ENCODE measurements around the gene ATF1.

The ATF1 gene

DNA sequence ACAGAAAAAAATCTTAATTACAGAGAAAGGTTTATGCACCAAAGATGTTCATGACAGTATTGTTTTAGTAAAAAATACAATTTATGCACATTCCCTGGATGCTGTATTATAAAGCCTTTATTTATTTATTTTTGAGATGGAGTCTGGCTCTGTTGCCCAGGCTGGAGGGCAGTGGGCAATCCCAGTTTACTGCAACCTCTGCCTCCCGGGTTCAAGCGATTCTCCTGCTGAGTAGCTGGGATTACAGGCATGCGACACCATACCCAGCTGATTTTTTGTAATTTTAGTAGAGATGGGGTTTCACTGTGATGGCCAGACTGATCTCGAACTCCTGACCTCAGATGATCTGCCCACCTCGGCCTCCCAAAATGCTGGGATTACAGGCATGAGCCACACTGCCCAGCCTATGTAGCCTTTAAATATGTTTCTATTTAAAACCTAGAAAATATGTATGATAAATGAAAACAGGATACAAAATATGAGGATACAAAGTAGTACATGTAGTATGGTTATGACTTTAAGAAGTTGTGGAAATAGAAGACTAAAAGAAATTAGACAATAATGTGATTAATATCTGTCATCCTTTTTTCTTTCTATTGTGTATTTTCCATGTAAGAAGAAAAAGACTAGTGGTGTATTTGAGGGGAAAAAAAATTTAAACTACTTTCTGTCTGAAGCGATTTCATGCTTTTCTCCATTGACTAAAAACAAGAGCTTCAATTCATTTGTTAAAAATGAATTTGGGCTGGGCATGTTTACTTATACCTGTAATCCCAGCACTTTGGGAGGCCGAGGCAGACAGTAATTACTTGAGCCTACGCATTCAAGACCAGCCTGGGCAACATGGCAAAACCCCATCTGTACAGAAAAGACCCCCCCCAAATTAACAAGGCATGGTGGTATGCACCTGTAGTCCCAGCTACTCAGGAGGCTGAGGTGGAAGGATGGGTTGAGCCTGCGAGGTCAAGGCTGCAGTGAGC, 13.1 kb downstream of the ATF1 start:
- H3K27ac ChIP-seq (ENCODE audit: low read length): no peak overlapping the region
- H3K36me3 ChIP-seq (ENCODE audit: control insufficient read depth in 2 of 2, insufficient read depth in 2 of 2, low read length in 2 of 2): peaks cover 2 to 7% of the 10 kb centered on the region in 2 donors
- H3K4me3 ChIP-seq (ENCODE audit: low read length in 2 of 2): no peak overlapping the region
- no peaks in the 10 kb centered on the region for H3K27me3 ChIP-seq (ENCODE audit: control insufficient read depth in 1 of 2, insufficient read depth in 2 of 2, low read length in 2 of 2)
- H3K4me1 ChIP-seq (ENCODE audit: control insufficient read depth, insufficient read depth, low read length): no peaks in the 10 kb centered on the region
- no peak overlapping the region for H3K9ac ChIP-seq (ENCODE audit: low read length in 2 of 2)
- no peaks in the 10 kb centered on the region for H3K9me3 ChIP-seq (ENCODE audit: control insufficient read depth in 2 of 2, low read length in 2 of 2)

DNA sequence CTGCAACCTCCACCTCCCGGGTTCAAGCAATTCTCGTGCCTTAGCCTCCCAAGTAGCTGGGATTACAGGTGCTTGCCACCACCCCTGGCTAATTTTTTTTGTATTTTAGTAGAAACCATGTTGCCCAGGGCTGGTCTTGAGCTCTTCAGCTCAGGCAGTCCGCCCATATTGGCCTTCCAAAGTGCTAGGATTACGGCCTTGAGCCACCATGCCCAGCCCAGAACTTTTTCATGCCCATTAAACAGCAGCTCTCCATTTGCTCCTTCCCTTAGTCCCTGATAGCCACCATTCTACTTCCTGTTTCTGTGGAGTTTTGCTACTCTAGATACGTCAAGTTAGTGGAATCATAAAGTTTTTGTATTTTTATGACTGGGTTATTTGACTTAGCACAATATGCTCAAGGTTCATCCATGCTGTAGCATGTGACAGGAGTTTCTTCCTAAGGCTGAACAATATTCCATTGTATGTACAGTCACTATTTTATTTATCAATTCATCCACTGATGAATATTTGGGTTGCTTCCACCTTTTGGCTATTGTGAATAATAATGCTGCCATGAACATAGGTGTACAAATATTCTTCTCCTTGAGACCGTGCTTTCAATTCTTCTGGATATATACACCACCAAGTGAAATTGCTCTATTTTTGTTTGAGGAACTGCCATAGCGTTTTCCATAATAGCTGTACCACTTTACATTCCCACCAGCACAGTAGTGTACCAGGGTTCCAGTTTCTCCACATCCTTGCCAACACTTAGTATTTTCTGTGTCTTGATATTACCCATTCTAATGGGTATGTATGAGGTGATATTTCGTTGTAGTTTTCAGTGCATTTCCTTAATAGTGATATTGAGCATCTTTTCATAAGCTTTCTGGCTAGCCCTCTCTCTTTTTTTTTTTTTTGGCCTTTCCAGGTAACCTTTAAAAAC, 15.0 kb downstream of the ATF1 start:
- Histone ChIP-seq H3K9me3 (ENCODE audit: control insufficient read depth in 2 of 2, low read length in 2 of 2) (no peaks in the 10 kb centered on the region), H3K9ac (ENCODE audit: low read length in 2 of 2) (no peak overlapping the region), H3K36me3 (ENCODE audit: control insufficient read depth in 2 of 2, insufficient read depth in 2 of 2, low read length in 2 of 2) (peaks cover 2 to 4% of the 10 kb centered on the region in 2 donors), H3K4me3 (ENCODE audit: low read length in 2 of 2) (no peak overlapping the region), H3K4me1 (ENCODE audit: control insufficient read depth, insufficient read depth, low read length) (no peaks in the 10 kb centered on the region), H3K27ac (ENCODE audit: low read length) (no peak overlapping the region), H3K27me3 (ENCODE audit: control insufficient read depth in 1 of 2, insufficient read depth in 2 of 2, low read length in 2 of 2) (no peaks in the 10 kb centered on the region)

DNA sequence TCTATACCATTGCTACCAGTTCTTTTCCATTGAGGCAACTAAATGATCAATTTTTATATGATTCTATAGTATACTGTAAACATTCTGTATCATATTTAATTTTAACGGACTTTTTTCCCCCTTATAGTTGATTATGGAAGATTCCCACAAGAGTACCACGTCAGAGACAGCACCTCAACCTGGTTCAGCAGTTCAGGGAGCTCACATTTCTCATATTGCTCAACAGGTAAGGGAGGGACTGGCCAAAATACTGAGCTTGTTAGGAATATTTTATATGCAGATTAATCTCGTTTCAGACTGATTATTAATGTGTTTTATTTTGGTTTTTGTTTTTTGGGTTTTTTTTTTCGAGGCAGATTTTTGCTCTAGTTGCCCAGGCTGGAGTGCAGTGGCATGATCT, 16.1 kb downstream of the ATF1 start:
- H3K9me3 ChIP-seq (ENCODE audit: control insufficient read depth in 2 of 2, low read length in 2 of 2): no peaks in the 10 kb centered on the region
- H3K4me3 ChIP-seq (ENCODE audit: low read length in 2 of 2): no peak overlapping the region
- H3K4me1 ChIP-seq (ENCODE audit: control insufficient read depth, insufficient read depth, low read length): no peaks in the 10 kb centered on the region
- peaks cover 2 to 4% of the 10 kb centered on the region in 2 donors for H3K36me3 ChIP-seq (ENCODE audit: control insufficient read depth in 2 of 2, insufficient read depth in 2 of 2, low read length in 2 of 2)
- no peak overlapping the region for H3K27ac ChIP-seq (ENCODE audit: low read length)
- H3K9ac ChIP-seq (ENCODE audit: low read length in 2 of 2): no peak overlapping the region
- H3K27me3 ChIP-seq (ENCODE audit: control insufficient read depth in 1 of 2, insufficient read depth in 2 of 2, low read length in 2 of 2): no peaks in the 10 kb centered on the region

DNA sequence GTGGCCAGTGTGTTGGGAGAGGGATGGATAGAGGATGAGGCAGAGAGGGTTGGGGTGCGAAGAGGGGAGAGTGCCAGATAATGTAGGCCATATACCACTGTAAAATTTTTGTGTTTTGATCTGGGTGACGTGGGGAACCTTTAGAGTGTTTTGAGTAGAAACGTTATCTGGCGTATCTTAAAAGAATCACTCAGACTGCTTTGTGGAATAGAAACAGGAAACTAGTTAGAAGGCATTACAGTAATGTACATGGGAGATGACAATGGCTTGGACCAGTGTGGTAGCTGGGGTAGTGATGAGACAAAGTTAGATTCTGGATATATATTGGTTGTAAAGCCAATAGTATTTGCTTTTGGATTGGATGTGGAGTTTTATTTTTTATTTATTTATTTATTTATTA, 20.6 kb downstream of the ATF1 start:
- H3K27me3 ChIP-seq (ENCODE audit: control insufficient read depth in 1 of 2, insufficient read depth in 2 of 2, low read length in 2 of 2): no peaks in the 10 kb centered on the region
- H3K4me3 ChIP-seq (ENCODE audit: low read length in 2 of 2): no peak overlapping the region
- peaks cover 3 to 4% of the 10 kb centered on the region in 2 donors for H3K36me3 ChIP-seq (ENCODE audit: control insufficient read depth in 2 of 2, insufficient read depth in 2 of 2, low read length in 2 of 2)
- no peaks in the 10 kb centered on the region for H3K4me1 ChIP-seq (ENCODE audit: control insufficient read depth, insufficient read depth, low read length)
- H3K9ac ChIP-seq (ENCODE audit: low read length in 2 of 2): no peak overlapping the region
- no peaks in the 10 kb centered on the region for H3K9me3 ChIP-seq (ENCODE audit: control insufficient read depth in 2 of 2, low read length in 2 of 2)
- H3K27ac ChIP-seq (ENCODE audit: low read length): no peak overlapping the region

DNA sequence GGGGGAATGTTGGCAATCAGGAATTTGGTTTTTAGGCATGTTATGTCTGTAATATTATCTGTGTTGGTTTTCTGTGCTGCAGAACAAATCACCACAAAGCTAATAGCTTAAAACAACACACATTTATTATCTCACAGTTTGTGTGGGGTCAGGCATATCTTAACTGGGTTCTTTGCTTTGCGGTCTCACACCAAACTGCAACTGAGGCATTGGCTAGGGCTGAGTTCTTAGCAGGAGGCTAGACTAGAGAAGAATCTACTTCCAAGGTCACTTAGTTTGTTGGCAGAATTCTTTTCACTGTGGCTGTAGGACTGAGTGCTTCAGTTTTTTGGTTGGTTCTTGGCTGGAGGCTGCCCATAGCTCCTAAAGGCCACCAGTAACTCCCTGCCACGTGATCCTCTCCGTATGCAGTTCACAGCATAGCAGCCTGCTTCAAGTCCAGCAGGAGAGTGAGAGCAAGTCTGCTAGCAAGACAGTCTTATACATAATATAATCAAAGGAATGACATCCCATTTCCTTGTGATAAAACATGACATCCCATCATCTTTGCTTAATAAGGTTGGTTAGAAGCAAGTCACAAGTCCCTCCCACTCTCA, 21.6 kb downstream of the ATF1 start:
- Histone ChIP-seq H3K27ac (ENCODE audit: low read length) (no peak overlapping the region), H3K27me3 (ENCODE audit: control insufficient read depth in 1 of 2, insufficient read depth in 2 of 2, low read length in 2 of 2) (no peaks in the 10 kb centered on the region), H3K9ac (ENCODE audit: low read length in 2 of 2) (no peak overlapping the region), H3K36me3 (ENCODE audit: control insufficient read depth in 2 of 2, insufficient read depth in 2 of 2, low read length in 2 of 2) (peaks cover 3 to 4% of the 10 kb centered on the region in 2 donors), H3K4me1 (ENCODE audit: control insufficient read depth, insufficient read depth, low read length) (no peaks in the 10 kb centered on the region), H3K4me3 (ENCODE audit: low read length in 2 of 2) (no peak overlapping the region), H3K9me3 (ENCODE audit: control insufficient read depth in 2 of 2, low read length in 2 of 2) (no peaks in the 10 kb centered on the region)

DNA sequence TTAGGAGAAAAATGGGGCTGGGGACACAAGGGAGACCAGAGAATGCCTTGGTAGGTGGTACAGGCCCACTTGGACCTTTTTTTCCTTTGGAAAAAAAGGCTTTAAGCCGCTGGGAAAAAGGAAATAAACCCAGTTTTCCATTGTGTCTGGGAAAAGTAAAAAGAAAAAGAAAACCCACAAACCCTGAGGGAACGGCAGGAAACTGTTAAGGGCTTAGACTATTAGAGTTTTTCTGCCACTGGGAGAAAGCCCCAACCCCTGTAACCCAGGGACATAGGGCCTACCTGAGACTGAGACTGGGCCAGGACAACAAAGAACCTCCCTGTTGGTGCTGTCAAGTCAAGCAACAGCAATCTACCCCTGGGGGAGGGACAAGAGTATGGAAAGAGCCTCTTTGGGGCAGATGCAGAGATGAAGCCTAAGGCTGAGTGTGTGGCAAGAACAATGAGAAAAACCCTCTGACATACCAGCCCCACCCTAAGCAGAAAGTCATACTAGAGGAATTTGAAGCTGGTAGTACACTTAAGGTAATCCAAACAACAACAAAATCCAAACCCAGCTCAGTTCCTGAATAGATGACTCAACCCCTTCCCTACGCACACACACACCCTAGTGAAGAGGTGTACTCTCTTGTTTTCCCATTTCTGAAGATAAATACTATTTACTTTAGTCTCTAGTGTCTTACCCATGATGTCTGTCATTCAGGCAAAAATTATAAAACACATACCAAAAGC, 22.8 kb downstream of the ATF1 start:
- H3K4me3 ChIP-seq (ENCODE audit: low read length in 2 of 2): no peak overlapping the region
- H3K36me3 ChIP-seq (ENCODE audit: control insufficient read depth in 2 of 2, insufficient read depth in 2 of 2, low read length in 2 of 2): peaks cover 0 to 2% of the 10 kb centered on the region in 2 donors
- no peak overlapping the region for H3K9ac ChIP-seq (ENCODE audit: low read length in 2 of 2)
- H3K4me1 ChIP-seq (ENCODE audit: control insufficient read depth, insufficient read depth, low read length): no peaks in the 10 kb centered on the region
- H3K9me3 ChIP-seq (ENCODE audit: control insufficient read depth in 2 of 2, low read length in 2 of 2): no peaks in the 10 kb centered on the region
- H3K27me3 ChIP-seq (ENCODE audit: control insufficient read depth in 1 of 2, insufficient read depth in 2 of 2, low read length in 2 of 2): no peaks in the 10 kb centered on the region
- H3K27ac ChIP-seq (ENCODE audit: low read length): no peak overlapping the region

DNA sequence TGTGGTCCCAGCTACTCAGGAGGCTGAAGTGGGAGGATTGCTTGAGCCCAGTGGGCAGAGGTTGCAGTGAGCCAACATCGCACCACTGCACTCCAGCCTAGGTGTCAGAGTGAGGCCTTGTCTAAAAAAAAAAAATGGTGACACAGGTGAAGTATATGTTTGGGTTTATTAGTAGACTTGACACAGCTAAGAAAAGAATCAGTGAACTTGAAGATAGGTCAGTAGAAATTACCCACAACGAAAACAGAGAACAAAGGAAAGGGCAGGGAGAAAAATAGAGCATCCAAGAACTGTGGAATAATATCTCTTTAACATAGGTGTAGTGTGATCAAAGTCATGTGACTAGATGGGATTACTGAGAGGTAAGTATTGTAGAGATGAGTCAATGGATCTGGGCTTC, 23.7 kb downstream of the ATF1 start:
- Histone ChIP-seq H3K4me3 (ENCODE audit: low read length in 2 of 2) (no peak overlapping the region), H3K36me3 (ENCODE audit: control insufficient read depth in 2 of 2, insufficient read depth in 2 of 2, low read length in 2 of 2) (peaks cover 0 to 2% of the 10 kb centered on the region in 2 donors), H3K27ac (ENCODE audit: low read length) (no peak overlapping the region)

DNA sequence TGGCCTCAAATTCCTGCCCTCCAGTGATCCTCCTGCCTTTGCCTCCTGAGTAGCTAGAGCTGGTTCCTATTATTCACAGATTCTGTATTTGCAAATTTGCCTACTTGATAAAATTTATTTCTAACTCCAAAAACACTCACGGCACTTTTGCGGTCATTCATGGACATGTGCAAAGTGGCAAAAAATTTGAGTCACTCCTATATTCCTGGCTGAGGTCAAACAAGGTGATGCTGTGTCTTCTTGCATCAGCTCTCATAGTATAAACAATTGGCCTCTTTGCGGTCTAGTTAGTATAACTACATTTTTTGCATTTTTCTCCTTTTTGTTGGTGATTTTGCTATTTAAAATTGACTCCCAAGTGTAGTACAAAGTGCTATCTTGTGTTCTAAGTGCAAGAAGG, 24.7 kb downstream of the ATF1 start:
- Histone ChIP-seq H3K27ac (ENCODE audit: low read length) (no peak overlapping the region), H3K9me3 (ENCODE audit: control insufficient read depth in 2 of 2, low read length in 2 of 2) (no peaks in the 10 kb centered on the region)

More for the DNA sequence above, 23.7 kb downstream of the ATF1 start:
- Histone ChIP-seq H3K27me3 (ENCODE audit: control insufficient read depth in 1 of 2, insufficient read depth in 2 of 2, low read length in 2 of 2) (no peaks in the 10 kb centered on the region), H3K9ac (ENCODE audit: low read length in 2 of 2) (no peak overlapping the region), H3K4me1 (ENCODE audit: control insufficient read depth, insufficient read depth, low read length) (no peaks in the 10 kb centered on the region), H3K9me3 (ENCODE audit: control insufficient read depth in 2 of 2, low read length in 2 of 2) (no peaks in the 10 kb centered on the region)

DNA sequence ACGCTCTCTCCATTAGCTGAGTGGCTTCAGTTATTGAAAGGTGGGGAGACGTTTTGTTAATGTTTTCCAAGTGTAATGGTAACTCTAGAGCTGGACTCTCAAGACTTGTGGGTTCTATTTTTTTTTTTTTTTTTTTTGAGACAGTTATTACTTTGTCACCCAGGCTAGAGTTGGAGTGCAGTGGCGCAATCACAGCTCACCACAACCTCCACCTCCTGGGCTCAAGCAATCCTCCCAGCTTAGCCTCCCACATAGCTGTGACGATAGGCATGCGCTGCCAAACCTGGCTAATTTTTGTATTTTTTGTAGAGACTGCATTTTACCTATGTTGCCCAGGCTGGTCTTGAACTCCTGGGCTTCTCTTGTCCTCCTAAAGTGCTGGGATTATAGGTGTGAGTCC, 26.2 kb downstream of the ATF1 start:
- peaks cover 0 to 2% of the 10 kb centered on the region in 2 donors for H3K36me3 ChIP-seq (ENCODE audit: control insufficient read depth in 2 of 2, insufficient read depth in 2 of 2, low read length in 2 of 2)

More for the DNA sequence above, 24.7 kb downstream of the ATF1 start:
- H3K36me3 ChIP-seq (ENCODE audit: control insufficient read depth in 2 of 2, insufficient read depth in 2 of 2, low read length in 2 of 2): peaks cover 0 to 2% of the 10 kb centered on the region in 2 donors
- no peaks in the 10 kb centered on the region for H3K27me3 ChIP-seq (ENCODE audit: control insufficient read depth in 1 of 2, insufficient read depth in 2 of 2, low read length in 2 of 2)
- no peak overlapping the region for H3K4me3 ChIP-seq (ENCODE audit: low read length in 2 of 2)
- H3K9ac ChIP-seq (ENCODE audit: low read length in 2 of 2): no peak overlapping the region
- H3K4me1 ChIP-seq (ENCODE audit: control insufficient read depth, insufficient read depth, low read length): no peaks in the 10 kb centered on the region

DNA sequence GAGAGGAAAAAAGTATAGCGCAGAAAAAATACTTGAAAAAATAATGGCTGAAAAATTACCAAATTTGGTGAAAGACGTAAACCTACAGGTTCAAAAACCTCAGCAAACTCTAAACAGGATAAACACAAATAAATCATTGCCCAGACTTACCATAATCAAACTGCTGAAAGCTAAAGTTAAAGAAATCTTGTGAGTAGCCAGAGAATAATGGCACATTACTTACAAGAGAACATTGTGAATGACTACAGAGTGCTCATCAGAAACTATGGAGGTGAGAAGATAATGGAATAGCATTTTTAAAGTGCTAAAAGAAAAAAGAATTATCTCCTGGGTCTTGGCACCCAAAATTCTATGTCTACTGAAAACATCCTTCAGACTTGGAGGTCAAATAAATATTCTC, 36.0 kb downstream of the ATF1 start:
- H3K4me3 ChIP-seq (ENCODE audit: low read length in 2 of 2): no peak overlapping the region
- H3K9ac ChIP-seq (ENCODE audit: low read length in 2 of 2): no peak overlapping the region
- H3K27ac ChIP-seq (ENCODE audit: low read length): no peak overlapping the region
- H3K27me3 ChIP-seq (ENCODE audit: control insufficient read depth in 1 of 2, insufficient read depth in 2 of 2, low read length in 2 of 2): no peaks in the 10 kb centered on the region
- no peaks in the 10 kb centered on the region for H3K4me1 ChIP-seq (ENCODE audit: control insufficient read depth, insufficient read depth, low read length)
- peaks cover 13 to 25% of the 10 kb centered on the region in 2 donors for H3K36me3 ChIP-seq (ENCODE audit: control insufficient read depth in 2 of 2, insufficient read depth in 2 of 2, low read length in 2 of 2)
- no peaks in the 10 kb centered on the region for H3K9me3 ChIP-seq (ENCODE audit: control insufficient read depth in 2 of 2, low read length in 2 of 2)

More for the DNA sequence above, 26.2 kb downstream of the ATF1 start:
- Histone ChIP-seq H3K4me3 (ENCODE audit: low read length in 2 of 2) (no peak overlapping the region), H3K9ac (ENCODE audit: low read length in 2 of 2) (no peak overlapping the region), H3K27ac (ENCODE audit: low read length) (no peak overlapping the region), H3K9me3 (ENCODE audit: control insufficient read depth in 2 of 2, low read length in 2 of 2) (no peaks in the 10 kb centered on the region), H3K27me3 (ENCODE audit: control insufficient read depth in 1 of 2, insufficient read depth in 2 of 2, low read length in 2 of 2) (no peaks in the 10 kb centered on the region), H3K4me1 (ENCODE audit: control insufficient read depth, insufficient read depth, low read length) (no peaks in the 10 kb centered on the region)

Data from stomach smooth muscle (tissue), 2 donors.